Osteoblast (primary cell): Measurements from ENCODE around the gene KBTBD4. TPM values are rescaled to one million over a fixed set of nuclear protein-coding genes. Genes with fewer than 3 reads are reported as not detected.
"Not testable (repeated sequence)": the region's sequence is repeated elsewhere in the genome, so short reads cannot be mapped to it uniquely, and the experiment has no call there.

ENCODE experiments used
- DNase-seq: peaks from one replicate; pipeline ENCODE4 v3.0.0; 2011; ENCODE audit warnings: low spot score, mixed read lengths; ENCODE audit not compliant: insufficient read length; ENCODE audit errors: missing footprints
- H2AFZ ChIP-seq: 2 replicates; pipeline ENCODE4 v1.6.0; 2011; ENCODE audit warnings: mild to moderate bottlenecking, low read length
- H3K27ac ChIP-seq: 2 replicates; pipeline ENCODE4 v1.5.1; 2011; ENCODE audit warnings: mild to moderate bottlenecking, low read depth, low read length, moderate library complexity
- H3K27me3 ChIP-seq: 2 replicates; pipeline ENCODE4 v1.6.0; 2012; ENCODE audit warnings: mild to moderate bottlenecking, control low read depth, inconsistent platforms, low read length, moderate library complexity; ENCODE audit not compliant: insufficient read depth
- H3K36me3 ChIP-seq: 2 replicates; pipeline ENCODE4 v1.5.1; 2011; ENCODE audit warnings: mild to moderate bottlenecking, low read length, control low read depth, moderate library complexity; ENCODE audit not compliant: insufficient read depth
- H3K4me1 ChIP-seq: 2 replicates; pipeline ENCODE4 v1.5.1; 2011; ENCODE audit warnings: mild to moderate bottlenecking, low read length, control low read depth, moderate library complexity; ENCODE audit not compliant: insufficient read depth
- H3K4me2 ChIP-seq: 2 replicates; pipeline ENCODE4 v1.6.0; 2011; ENCODE audit warnings: mild to moderate bottlenecking, low read length; ENCODE audit not compliant: insufficient read depth
- H3K4me3 ChIP-seq: fragments of 200-600 bp; sonication (generic); 3 replicates; pipeline ENCODE4 v1.5.1; 2012; ENCODE audit warnings: mild to moderate bottlenecking, low read length, inconsistent platforms; ENCODE audit not compliant: insufficient read depth
- H3K79me2 ChIP-seq: 2 replicates; pipeline ENCODE4 v1.6.0; 2012; ENCODE audit warnings: mild to moderate bottlenecking, low read length, control low read depth, inconsistent platforms; ENCODE audit not compliant: insufficient read depth
- H3K9me3 ChIP-seq: 2 replicates; pipeline ENCODE4 v1.5.1; 2011; ENCODE audit warnings: low read depth, low read length, control low read depth
- H4K20me1 ChIP-seq: 2 replicates; pipeline ENCODE4 v1.6.0; 2012; ENCODE audit warnings: mild to moderate bottlenecking, low read length, control low read depth; ENCODE audit not compliant: insufficient read depth
- CTCF ChIP-seq: IDR thresholded peaks from 2 replicates; pipeline ENCODE4 v1.5.1; 2011; ENCODE audit warnings: mild to moderate bottlenecking, low read depth, low read length, moderate library complexity; ENCODE audit errors: extremely low read depth
- total RNA-seq: library from RNA; depleted of rRNA; stranded (reverse); fragments of >200 nt; gene quantifications from 2 replicates; pipeline ENCODE4 v1.2.3, GENCODE V29; 2012

The KBTBD4 gene
- total RNA-seq, 1 donor = 26.8 TPM

DNA sequence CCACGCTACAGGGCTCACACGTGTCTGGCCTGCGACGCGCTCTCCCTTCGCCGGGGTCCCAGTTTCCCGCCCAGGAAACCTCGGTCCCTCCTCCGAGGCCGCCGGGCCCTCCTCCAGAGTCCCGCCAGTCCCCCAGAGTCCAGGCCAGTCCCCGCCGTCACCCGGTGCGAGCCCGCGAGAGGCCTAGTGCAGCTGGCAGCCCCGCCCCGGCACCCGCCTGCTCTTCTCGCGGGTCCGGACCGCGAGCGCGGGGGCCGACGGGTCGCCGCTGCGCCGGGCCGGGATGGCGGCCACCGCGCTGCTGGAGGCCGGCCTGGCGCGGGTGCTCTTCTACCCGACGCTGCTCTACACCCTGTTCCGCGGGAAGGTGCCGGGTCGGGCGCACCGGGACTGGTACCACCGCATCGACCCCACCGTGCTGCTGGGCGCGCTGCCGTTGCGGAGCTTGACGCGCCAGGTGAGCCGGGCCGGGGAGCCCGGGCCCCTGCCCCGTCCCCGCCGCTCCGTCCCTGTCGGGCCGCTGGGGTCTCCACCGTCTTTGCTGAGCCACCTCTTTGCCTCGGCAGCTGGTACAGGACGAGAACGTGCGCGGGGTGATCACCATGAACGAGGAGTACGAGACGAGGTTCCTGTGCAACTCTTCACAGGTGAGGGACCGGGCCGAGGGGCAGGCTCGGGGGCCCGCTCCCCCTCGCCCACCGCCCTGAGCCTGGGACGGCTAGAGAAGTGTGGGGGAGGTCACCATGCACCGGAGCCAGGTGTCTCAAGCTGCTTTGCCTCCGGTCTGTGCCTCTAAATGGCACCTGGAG is 13.2 kb downstream of the KBTBD4 start, which contains the start of gene PTPMT1:
TSS of gene PTPMT1 (plus strand) at position 260 of the 809 bp plus-strand sequence. CDS start at position 284, 24 bp downstream.
- Histone ChIP-seq H3K4me3 (peak within 1 kb of the TSS; percentile 98), H3K9me3 (no peaks in the 10 kb centered on the region), H3K27ac (peak within 1 kb of the TSS; percentile 68), H4K20me1 (no peaks in the 10 kb centered on the region), H3K4me2 (peak within 1 kb of the TSS; percentile 90), H3K27me3 (no peaks in the 10 kb centered on the region), H3K79me2 (peaks cover 46% of the 10 kb centered on the region), H2AFZ (peak within 1 kb of the TSS; percentile 90), H3K36me3 (peaks cover 12% of the 10 kb centered on the region), H3K4me1 (peaks cover 12% of the 10 kb centered on the region)
- DNase-seq = peak; percentile 95
- no peak for TF ChIP-seq CTCF

DNA sequence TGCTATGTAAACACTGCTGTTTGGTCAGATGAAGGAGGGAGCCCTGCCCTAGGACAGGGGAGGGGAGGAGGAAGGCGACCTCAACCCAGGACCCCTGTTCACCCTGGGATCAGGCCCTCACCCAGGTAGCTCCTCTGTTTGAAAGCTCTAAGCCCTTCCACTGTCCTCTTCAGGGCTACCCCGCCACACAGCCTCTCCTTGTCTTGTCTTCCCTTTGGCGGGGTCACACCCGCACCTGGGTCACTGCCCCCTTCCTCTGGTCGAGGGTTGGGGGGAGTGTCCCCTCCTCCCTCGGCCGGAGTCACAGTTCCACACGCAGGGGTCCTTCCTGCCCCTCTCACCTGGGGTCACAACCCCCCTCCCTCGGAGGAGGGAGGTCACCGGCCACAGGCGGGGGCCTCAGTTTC is 13.8 kb downstream of the KBTBD4 start:
- peak; percentile 21 for DNase-seq
- Histone ChIP-seq H3K27ac (peak overlapping the region; percentile 68), H3K9me3 (no peaks in the 10 kb centered on the region), H3K79me2 (peaks cover 40% of the 10 kb centered on the region), H3K4me1 (peaks cover 15% of the 10 kb centered on the region), H3K4me2 (peak overlapping the region; percentile 90), H3K36me3 (peaks cover 7% of the 10 kb centered on the region), H4K20me1 (no peaks in the 10 kb centered on the region), H3K4me3 (peak overlapping the region; percentile 98), H3K27me3 (no peaks in the 10 kb centered on the region), H2AFZ (peak overlapping the region; percentile 90)
- no peak for TF ChIP-seq CTCF

DNA sequence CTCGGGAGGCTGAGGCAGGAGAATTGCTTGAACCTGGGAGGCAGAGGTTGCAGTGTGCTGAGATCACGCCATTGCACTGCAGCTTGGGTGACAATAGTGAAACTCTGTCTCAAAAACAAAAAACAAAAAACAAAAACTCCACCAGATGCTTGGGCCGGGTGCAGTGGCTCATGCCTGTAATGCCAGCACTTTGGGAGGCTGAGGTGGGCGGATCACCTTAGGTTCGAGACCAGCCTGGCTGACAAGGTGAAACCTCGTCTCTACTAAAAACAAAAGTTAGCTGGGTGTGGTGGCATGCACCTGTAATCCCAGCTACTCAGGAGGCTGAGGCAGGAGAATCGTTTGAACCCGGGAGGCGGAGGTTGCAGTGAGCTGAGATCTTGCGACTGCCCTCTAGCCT is 14.4 kb downstream of the KBTBD4 start:
- H3K27me3 ChIP-seq, DNase-seq, H3K27ac ChIP-seq, H4K20me1 ChIP-seq, H3K36me3 ChIP-seq, H3K4me3 ChIP-seq, H3K9me3 ChIP-seq, H2AFZ ChIP-seq: not testable (repeated sequence)
- Histone ChIP-seq H3K4me2 (peak overlapping the region; percentile 90), H3K4me1 (peaks cover 15% of the 10 kb centered on the region), H3K79me2 (peaks cover 34% of the 10 kb centered on the region)

DNA sequence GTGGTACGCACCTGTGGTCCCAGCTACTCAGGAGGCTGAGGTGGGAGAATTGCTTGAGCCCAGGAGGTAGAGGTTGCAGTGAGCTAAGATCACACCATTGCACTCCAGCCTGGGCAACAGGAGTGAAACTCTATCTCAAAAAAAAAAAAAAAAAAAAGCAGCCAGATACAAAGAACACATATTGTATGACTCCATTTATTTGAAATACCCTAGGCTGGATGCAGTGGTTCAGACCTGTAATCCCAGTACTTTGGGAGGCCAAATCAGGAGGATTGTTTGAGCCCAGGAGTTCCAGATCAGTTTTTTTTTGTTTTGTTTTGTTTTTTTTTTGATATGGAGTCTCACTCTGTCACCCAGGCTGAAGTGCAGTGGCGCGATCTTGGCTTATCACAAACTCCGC is 16.4 kb downstream of the KBTBD4 start:
- H3K9me3 ChIP-seq, H3K4me3 ChIP-seq, DNase-seq, H3K4me2 ChIP-seq, H3K36me3 ChIP-seq, H3K27ac ChIP-seq, H4K20me1 ChIP-seq, H3K27me3 ChIP-seq, H2AFZ ChIP-seq: not testable (repeated sequence)
- Histone ChIP-seq H3K4me1 (peaks cover 15% of the 10 kb centered on the region), H3K79me2 (peaks cover 25% of the 10 kb centered on the region)

DNA sequence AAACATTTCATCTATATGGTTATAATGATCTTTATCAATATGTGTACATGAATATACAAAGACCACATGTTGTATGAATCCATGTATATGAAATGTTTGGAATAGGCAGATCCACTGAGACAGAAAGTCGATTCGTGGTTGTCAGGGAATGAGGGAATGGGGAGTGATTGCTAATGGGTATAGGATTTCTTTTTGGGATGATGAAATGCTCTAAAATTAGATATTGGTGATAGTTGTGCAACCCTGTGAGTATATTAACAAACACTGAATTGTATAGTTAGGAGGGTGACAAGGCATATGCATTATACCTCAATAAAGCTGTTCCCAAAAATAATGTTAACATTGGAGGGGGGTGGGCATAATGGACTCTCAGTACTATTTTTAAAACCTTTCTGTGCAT is 18.3 kb downstream of the KBTBD4 start:
- no peaks in the 10 kb centered on the region for H3K27me3 ChIP-seq
- H3K79me2 ChIP-seq = peaks cover 6% of the 10 kb centered on the region
- no peak overlapping the region for H2AFZ ChIP-seq
- H3K4me1 ChIP-seq = peaks cover 8% of the 10 kb centered on the region
- H3K4me2 ChIP-seq = no peak overlapping the region
- no peaks in the 10 kb centered on the region for H4K20me1 ChIP-seq
- DNase-seq = no peak
- H3K9me3 ChIP-seq = no peaks in the 10 kb centered on the region
- no peak overlapping the region for H3K27ac ChIP-seq
- no peak for TF ChIP-seq CTCF
- H3K36me3 ChIP-seq = no peaks in the 10 kb centered on the region
- no peak overlapping the region for H3K4me3 ChIP-seq
